Iris pigment epithelial cell (primary cell): Measurements from ENCODE around the gene IRX1.

Source experiments
- DNase-seq: peaks from one replicate; pipeline ENCODE4 v3.0.0-alpha.2; 2011; ENCODE audit warnings: low read depth

The IRX1 gene

DNA sequence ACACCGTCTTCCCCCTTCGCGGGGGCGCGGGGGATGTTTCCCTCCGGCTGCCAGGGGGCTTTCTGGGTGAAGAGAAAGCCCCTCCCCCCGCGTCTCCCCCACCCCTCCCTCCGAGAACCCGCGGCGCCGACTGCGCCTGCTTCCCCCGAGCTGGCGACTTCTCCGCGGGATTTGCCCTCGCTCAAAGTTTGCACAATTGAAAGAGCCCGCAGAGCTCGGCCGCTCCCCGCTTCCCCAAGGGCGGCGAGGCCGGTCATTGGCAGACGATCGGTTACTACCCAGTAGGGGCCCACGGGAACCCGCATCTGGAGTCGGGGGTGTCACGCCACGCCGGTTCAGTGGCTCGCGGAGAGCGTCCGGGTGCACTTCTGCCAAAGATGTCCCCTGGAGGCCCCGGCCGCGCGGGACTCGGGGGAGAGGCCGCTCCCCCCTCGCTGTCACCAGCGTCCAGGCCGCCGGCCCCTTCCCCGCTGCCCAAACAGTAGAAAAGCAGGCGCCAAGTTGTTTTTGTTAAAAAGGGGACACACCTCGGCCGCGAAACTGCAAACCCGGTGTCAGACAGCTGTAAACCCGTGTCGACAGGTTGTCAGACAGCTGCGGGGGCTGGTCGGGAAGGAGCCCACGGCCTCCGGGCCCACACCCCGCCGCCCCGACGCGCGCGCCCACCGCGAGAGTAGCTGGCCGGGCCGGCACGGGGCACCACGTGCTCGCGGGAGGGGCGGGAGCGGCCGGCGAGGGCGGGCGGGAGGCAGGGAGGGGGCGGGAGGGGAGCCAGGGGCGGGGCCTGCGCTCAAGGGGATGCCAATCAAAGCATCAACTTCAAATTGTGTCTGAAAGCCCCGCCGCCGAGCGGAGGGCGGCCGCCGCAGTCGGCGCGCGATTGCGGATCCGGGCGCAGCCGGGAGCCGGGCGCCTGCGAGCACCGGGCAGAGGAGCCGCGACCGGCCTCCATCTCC is at the start of gene IRX1:
Gene IRX1, plus strand, starts transcription at position 827 of the 956 bp plus-strand sequence. CDS start 274 bp downstream, outside the sequence.
- DNase-seq = no peak

DNA sequence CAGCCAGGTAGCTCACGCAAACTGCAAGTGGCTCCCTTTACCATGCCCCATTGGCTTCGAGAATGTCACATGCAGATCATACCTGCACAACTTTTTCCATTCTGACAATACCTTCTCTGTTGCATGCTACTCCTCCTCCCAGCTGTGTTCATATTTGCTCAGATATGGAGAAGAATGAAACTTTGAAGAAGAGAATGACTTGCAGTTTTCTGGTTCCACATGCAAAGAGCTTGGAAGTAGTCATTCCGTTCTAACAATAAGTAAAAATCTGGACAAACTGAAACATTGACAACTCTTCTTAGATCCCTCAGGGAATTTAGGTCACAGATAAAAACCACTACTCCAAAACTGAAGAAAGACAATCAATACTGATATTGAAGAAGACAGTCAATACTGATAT is 49.6 kb upstream of the IRX1 start:
- no peak for DNase-seq

DNA sequence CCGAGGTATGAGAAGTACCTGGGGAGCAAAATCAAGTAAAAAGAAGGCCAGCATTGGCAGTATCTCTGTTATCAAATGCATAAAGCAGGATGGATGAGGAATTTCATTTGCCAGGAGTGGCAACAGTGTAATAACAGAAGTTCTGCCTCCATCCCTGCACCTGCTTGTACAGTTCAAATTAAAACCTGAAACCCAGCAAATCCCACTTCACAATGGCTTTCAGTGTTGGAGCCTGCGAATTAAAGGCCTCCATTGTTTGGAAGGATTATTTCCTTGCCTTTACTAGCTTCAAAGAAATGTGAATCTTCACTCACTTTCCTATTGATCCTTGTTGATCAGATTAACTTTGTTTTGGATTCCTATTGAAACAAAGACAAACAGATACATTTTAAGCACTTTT is 31.5 kb upstream of the IRX1 start:
- no peak for DNase-seq

DNA sequence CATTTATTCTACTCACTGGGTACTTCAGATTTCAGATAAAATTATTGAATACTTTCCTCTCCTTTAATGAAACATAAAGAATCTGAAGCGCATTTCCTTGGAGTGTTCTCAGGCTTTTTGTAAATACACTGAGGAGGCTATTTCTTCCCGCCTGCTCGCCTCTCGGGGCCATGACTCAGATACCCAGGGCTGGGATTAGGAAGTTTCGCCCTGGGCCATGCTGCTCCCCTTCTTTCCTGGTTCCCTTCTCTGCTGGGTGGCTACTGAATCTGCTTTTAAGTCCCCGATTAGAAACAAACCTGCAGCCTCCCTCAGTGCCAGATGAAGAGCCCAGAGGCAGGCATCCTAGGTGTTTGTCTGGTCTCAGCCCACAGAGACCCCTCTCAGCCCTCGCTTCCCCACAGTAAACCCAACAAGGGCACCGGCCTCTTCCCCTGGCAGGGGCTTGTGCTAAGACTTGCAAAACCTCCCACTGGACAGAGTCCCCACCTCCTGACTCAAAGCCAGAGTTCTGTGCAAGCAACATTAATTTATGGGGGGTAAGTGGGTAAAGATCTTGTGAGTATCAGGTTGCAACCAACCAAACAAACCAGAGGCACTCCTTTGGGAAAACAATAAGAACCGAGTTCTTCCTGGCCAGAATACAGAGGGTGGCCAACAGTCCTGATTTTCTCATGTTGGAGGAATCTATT is 30.7 kb upstream of the IRX1 start:
- no peak for DNase-seq

DNA sequence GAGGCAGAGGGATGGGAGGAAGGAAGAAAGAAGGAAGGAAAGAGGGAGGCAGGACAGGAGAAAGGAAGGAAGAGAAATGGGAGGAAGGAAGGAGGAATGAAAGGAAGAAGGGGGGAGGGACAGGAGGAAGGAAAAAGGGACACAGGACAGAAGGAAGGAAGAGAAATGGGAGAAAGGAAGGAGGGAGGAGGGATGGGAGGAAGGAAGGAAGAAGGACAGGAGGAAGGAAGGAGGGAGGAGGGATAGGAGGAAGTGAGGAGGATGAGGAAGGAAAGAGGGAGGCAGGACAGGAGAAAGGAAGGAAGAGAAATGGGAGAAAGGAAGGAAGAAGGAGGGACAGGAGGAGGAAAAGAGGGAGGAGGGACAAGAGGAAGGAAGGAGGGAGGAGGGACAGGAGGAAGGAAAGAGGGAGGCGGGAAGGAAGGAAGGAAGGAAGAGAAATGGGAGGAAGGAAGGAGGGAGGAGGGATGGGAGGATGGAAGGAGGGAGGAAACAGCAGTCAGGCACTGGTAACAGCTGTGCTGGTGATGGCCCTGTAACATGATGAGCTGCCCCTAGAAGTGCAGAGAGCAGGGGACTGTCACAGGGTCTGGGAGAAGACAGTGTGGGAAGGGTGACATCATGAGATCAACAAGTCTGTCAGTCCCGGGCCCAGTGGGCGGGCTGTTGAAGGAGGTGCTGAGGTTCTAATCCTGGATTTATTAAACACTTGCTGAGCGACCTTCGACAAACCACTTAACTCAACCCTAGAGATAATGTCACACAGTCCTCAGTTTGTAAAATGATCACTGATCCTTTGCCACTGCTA is 10.7 kb upstream of the IRX1 start:
- DNase-seq = no peak

DNA sequence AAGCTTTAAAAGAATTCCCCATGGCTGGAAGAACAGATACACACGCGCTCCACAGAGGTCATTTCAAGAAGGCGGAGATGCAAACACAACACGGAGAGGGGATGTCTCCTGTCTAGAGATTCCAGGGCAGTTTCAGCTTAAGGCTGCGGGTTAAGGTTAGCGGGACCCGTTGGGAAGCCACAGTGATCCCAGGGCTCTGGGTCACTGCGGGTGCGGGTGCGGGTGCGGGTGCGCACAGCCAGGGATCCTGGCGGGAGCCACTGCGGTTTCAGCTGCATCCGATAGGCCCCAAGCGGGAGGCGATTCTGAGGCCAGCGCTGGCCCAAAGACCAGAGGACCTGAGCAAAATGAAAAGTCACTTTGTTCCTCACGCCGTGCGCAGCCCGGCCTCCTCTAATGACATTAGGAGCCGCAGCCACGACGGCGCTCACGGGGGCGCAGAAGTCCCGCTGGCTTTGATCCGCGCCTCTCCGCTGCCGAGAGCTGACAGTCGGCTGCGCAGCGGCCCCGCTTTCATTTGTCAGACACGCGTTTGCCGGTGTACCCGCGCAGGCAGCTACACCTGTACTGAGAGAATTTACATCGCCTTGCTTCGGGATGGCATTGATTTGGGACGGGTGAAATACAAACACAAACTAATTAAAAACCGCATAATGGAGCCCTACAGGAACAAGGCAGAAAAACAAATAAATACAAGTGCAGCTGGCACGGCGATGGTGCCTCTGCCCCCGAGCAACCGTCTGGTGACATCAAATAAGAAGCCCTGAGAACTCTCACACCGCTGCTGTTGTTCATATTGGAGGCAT is 5.3 kb upstream of the IRX1 start:
- no peak for DNase-seq

DNA sequence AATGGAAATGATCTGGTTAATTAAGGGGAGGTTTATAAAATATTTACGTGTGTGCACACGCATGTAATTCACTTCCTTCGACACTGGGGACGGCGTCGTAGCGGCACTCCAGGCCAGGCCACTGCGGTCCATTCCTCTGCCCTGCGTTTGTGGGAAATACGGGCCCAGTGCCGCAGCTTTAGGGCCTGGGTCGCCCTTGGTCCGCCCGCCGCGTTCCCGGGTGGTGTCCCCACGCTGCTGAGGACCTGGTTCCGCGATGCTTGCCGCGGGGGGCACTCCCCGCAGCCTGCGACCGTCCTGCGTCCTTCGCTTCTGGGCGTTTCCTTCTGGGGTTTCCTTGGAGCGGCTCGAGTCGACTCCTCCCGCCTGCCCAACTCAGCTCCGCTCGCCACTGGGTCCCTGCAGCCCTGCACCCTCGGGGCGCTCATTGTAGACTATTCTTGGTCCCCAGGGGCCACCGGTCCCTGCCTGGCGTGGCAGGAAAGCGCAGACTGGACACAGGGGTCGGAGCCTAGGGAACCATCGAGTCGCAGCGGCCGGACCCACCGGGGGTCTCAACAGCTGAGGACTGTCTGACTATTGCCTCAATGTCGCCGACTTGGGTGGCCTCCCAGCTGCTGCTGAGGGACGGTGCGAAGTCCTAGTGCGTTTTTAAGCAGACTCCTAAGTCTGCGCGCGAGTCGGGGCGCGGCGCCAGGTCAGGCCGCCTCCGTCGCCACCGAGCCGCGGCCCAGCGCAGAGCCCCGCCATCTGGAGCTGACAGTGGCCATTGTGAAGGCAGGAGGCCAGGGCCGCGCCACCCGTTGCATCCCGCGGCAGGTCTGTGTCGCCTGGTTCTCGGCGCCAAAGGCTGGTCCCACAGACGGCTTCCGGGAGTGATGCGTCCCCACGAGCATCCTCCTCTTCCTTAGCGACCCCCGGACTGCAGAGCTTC is 4.4 kb upstream of the IRX1 start:
- no peak for DNase-seq

DNA sequence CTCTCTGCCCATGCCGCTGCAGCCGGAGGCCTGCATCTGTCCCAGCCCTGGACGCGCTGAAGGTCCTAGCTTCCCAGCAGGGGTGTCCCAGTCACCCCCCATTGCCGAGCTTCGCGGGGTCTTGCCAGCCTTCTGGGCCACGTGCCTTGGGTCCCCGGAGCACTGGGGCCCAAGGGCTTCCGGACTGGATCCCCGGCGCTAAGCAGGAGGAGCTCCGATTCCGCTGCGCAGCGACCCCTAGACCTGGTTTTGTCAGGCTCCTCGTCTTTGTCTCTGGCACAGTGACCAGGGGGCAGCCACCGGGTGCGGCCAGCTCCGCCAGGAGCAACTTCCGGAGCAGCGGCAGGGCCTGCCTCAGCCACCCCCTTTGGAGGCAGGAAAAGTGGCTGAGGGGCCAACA is 3.3 kb upstream of the IRX1 start:
- no peak for DNase-seq

DNA sequence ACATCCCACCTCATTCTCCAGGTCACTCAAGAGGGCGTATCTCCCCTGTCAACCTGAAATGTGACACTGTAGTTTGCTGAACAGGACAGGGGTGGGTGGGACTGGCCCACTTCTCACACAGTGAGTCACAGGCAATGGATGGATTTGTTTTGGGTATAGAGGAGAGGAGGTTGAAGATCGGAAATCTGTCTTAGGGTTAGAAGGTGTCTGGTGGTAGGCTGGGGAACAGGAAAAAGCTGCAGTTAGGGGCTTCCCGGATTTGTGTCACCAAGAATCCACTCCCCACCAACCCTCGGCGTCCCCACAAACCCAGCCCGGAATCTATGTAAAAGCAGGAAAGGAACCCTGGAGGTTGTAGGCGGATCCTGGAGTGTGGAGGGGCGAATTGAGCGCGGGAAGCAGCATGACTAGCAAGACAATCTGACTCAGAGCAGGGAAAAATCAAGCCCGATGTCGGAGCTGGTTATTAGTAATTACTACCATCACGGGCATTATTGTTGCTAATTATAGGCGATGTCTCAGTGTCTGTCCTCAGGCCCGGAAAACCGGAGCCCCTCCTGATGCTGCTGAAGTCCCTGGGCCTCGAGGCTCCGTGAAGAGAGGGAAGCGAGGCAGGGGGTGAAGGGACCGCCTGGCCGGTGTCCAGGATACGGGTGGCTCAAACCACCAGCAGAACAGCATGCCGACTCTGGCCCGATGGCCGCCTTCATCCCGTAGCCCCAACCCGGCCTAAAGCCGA is 1.7 kb upstream of the IRX1 start:
- no peak for DNase-seq

DNA sequence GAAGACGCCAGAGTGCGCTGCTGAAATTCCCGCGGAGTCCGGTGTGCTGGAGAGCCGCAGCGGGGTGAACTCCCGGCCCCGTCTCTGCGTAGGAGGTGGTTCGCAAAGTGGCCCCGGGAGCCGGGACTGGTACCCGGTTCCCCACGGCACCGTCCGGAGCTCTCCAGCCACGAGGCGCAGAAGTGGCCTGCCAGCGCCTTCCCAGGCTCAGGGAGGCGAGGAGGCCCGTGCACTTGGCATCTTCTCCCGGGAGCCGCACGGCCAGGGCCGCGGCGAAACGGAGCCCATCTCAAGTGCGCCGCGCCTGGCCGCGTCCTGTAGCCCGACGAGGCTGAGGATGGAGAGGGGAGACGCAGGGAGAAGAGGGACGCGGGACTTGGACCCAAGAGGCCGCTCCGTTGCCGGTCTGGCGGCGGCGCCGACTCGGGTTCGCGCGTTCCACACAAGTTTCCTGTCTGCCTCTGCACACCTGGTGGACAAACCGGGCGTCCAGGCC is 1.1 kb upstream of the IRX1 start:
- DNase-seq = no peak

DNA sequence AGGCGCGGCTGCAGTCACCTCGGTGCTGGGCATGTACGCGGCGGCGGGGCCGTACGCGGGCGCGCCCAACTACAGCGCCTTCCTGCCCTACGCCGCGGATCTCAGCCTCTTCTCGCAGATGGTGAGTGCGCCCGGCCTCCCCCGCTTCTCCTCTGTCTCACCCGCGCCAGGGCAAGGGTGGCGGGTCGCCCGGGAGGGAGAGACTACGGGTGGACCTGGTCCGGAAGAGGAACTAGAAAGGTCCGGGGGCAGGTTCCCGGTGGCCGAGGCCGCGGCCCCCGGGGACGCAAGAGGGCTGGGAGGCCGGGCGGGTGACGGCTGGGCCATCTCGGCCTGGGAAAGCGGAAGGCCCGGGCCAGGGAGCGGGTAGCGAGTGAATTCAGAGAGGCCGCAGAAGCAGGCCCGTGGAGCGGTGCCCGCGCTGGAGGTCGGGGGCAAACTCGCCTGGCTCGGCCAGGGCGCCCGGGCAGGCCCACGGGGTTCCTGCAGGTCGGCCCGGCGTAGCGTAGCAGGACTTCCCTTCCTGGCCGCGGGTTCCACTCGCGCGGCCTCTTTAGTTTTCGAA is 711 bp downstream of the IRX1 start:
- no peak for DNase-seq

DNA sequence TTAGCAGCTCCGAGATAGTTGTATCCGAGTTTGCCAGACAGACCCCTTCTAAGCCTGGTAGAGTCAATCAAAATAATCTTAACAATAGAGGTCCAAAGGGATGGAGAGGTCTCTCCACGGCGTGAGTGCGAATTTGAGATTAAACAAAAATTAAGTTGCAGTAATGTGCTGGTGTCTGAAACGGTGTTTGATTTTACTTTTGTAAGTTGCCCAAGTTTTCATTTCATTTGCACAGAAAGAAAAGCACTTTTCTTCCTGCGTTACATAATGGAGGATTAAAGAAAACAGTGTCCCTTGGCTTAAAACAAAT is 1.2 kb downstream of the IRX1 start:
- no peak for DNase-seq

DNA sequence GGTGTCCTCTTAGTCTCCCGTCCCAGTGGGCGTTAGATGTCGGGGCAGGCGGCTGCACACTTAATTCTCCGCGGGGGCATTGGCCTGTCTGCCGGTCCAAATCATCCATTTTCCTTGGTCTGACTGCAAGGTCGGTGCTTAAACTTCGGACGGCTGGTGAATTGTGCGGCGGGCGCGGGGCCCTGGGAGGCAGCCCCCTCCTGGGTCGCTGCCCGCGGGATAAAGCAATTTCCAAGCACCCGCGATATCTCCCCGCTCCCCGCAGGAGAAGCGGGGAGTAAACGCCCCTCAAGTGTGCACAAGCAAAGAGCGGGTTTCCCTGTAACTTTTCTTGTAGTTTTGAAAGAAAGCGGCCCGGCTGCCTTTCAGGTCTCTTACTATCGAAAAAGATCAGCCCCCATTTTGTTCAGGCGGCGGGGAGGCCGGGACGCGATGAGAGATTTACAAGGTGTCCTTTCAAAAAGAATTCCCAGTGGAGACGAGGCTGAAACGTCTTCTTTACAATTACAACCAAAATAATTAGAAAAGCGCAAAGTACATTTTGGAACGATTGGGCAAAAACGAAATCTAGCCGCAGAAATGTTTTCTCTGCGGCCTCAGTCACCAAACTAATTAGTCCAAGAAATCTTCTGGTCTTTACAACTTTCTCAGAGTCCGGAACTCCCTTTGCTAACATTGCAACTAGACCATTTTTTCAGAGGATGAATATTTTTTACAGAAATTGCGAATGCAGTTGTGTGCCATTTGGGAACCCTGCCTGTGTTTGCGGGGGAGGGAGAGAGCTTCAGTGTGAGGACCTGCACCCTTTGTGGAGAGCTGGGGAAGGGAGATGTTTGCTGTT is 1.8 kb downstream of the IRX1 start:
- no peak for DNase-seq

DNA sequence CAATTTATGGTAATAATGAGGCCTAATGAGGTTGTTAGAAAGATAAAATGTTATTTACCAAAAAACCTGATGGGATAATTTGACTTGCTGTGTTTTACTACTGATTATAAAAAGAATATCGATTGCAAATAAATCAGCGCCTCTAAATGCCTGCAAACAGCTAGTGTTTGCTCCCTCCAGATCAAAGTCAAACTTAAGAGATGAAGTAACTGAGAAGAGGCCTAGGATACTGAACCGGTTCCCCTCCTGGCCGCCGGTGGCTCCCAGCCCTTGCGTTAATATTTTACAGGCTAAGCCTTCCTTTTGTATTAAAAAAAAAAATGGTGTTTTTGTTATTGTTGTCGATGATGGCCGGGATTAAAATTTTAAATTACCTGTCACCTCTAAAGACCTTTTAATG is 2.6 kb downstream of the IRX1 start:
- DNase-seq = no peak

DNA sequence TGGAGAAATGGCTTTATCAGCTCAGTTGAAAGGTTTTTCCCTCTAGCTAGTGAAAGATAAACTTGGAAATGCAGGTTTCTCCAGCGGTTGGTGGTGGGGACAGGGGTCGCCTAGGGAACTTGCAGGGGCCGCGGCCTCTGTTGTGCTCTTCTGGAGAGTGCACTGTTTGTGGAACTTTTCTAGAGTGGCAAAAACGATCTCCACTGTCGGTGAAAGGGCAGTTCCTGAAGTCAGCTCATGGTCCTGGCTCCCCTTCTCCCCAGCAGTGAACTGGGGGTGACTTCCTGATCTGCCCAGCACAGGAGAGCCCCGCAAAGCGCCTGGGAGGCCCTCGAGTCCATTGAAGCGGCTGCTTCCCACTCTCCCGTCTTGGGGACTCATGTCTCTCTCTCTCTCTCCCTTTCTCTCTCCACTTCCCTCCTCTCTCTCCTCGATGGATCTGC is 3.2 kb downstream of the IRX1 start:
- DNase-seq = no peak

DNA sequence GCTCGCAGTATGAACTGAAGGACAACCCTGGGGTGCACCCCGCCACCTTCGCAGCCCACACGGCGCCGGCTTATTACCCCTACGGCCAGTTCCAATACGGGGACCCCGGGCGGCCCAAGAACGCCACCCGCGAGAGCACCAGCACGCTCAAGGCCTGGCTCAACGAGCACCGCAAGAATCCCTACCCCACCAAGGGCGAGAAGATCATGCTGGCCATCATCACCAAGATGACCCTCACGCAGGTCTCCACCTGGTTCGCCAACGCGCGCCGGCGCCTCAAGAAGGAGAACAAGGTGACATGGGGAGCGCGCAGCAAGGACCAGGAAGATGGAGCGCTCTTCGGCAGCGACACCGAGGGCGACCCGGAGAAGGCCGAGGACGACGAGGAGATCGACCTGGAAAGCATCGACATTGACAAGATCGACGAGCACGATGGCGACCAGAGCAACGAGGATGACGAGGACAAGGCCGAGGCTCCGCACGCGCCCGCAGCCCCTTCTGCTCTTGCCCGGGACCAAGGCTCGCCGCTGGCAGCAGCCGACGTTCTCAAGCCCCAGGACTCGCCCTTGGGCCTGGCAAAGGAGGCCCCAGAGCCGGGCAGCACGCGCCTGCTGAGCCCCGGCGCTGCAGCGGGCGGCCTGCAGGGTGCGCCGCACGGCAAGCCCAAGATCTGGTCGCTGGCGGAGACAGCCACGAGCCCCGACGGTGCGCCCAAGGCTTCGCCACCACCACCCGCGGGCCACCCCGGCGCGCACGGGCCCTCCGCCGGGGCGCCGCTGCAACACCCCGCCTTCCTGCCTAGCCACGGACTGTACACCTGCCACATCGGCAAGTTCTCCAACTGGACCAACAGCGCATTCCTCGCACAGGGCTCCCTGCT is 3.8 kb downstream of the IRX1 start:
- no peak for DNase-seq
